Right atrium auricular region (tissue), 2 donors: ENCODE results near the gene VMAC. TPM values are rescaled to one million over a fixed set of nuclear protein-coding genes. Genes with fewer than 3 reads are reported as not detected.

ENCODE experiments used
- DNase-seq: peaks from one replicate; pipeline ENCODE4 v3.0.0-alpha.2; 2019; ENCODE audit warnings: low spot score
- H3K27ac ChIP-seq, 2 donors: fragments of 200-600 bp; sonication (generic); 1 replicate in 1 of 2; 2 replicates in 1 of 2; pipeline ENCODE4 v1.5.1; 2016 to 2019
- H3K27me3 ChIP-seq, 2 donors: fragments of 200-600 bp; sonication (generic); one replicate each; pipeline versions ENCODE4 v1.5.1 to v1.6.0; 2017 to 2019
- H3K36me3 ChIP-seq: fragments of 200-600 bp; sonication (generic); one replicate; pipeline ENCODE4 v1.5.1; 2016
- H3K4me1 ChIP-seq, 2 donors: fragments of 200-600 bp; sonication (generic); one replicate each; pipeline versions ENCODE4 v1.5.1 to v1.6.0; 2017 to 2019
- H3K4me3 ChIP-seq, 2 donors: fragments of 200-600 bp; sonication (generic); 1 replicate in 1 of 2; 2 replicates in 1 of 2; pipeline ENCODE4 v1.5.1; 2017 to 2019; ENCODE audit warnings: mild to moderate bottlenecking in 1 of 2, moderate library complexity in 1 of 2
- H3K9me3 ChIP-seq, 2 donors: fragments of 200-600 bp; sonication (generic); one replicate each; pipeline ENCODE4 v1.5.1; 2019
- CTCF ChIP-seq, 2 donors: fragments of 200-600 bp; sonication (generic); IDR thresholded peaks; one replicate each; pipeline ENCODE4 v1.5.1; 2019; ENCODE audit warnings: antibody characterized with exemption in 2 of 2
- total RNA-seq, 2 donors: library from RNA; depleted of rRNA; stranded (reverse); fragments of >200 nt; gene quantifications; one replicate each; pipeline ENCODE4 v1.1.0, GENCODE V29; 2016

Gene VMAC
- total RNA-seq, 2 donors from 2014 or later, result 2.6 to 4.1 TPM

GRCh38 chr19:5927441-5927821, 22.8 kb downstream of the VMAC start:
- peak overlapping the region; percentile 75 to 77 for H3K27ac ChIP-seq
- H3K4me1 ChIP-seq, result peaks cover 0 to 31% of the 10 kb centered on the region in 2 donors
- H3K4me3 ChIP-seq, result no peak overlapping the region
- no peak for TF ChIP-seq CTCF (IDR thresholded peaks at IDR 0.05)
- H3K9me3 ChIP-seq, result no peaks in the 10 kb centered on the region
- no peak for DNase-seq
- H3K36me3 ChIP-seq, result peaks cover 87% of the 10 kb centered on the region
- H3K27me3 ChIP-seq, result no peaks in the 10 kb centered on the region

- no peak overlapping the region for H3K4me3 ChIP-seq
- TF ChIP-seq CTCF (IDR thresholded peaks at IDR 0.05), result no peak
- H3K4me1 ChIP-seq, result peaks cover 0 to 42% of the 10 kb centered on the region in 2 donors
- H3K36me3 ChIP-seq, result peaks cover 80% of the 10 kb centered on the region
- H3K27ac ChIP-seq, result no peak overlapping the region
- H3K27me3 ChIP-seq, result no peaks in the 10 kb centered on the region
- no peaks in the 10 kb centered on the region for H3K9me3 ChIP-seq
- no peak for DNase-seq
Measured at GRCh38 chr19:5929179-5929578, 24.5 kb downstream of the VMAC start.

- no peak for DNase-seq
- H3K4me3 ChIP-seq, result no peak overlapping the region
- no peaks in the 10 kb centered on the region for H3K9me3 ChIP-seq
- TF ChIP-seq CTCF (IDR thresholded peaks at IDR 0.05), result no peak
- peaks cover 0 to 46% of the 10 kb centered on the region in 2 donors for H3K4me1 ChIP-seq
- H3K36me3 ChIP-seq, result peaks cover 76% of the 10 kb centered on the region
- H3K27ac ChIP-seq, result no peak overlapping the region
- H3K27me3 ChIP-seq, result no peaks in the 10 kb centered on the region
Measured at GRCh38 chr19:5929625-5930024, 25.0 kb downstream of the VMAC start.

GRCh38 chr19:5931251-5931650, 26.6 kb downstream of the VMAC start:
- no peak overlapping the region for H3K27ac ChIP-seq
- DNase-seq, result no peak
- no peak for TF ChIP-seq CTCF (IDR thresholded peaks at IDR 0.05)
- H3K4me3 ChIP-seq, result no peak overlapping the region
- H3K4me1 ChIP-seq, result peaks cover 0 to 51% of the 10 kb centered on the region in 2 donors
- H3K27me3 ChIP-seq, result no peaks in the 10 kb centered on the region
- peaks cover 62% of the 10 kb centered on the region for H3K36me3 ChIP-seq
- no peaks in the 10 kb centered on the region for H3K9me3 ChIP-seq

- TF ChIP-seq CTCF (IDR thresholded peaks at IDR 0.05), result no peak
- no peak for DNase-seq
- peaks cover 62% of the 10 kb centered on the region for H3K36me3 ChIP-seq
- no peak overlapping the region for H3K4me3 ChIP-seq
- no peak overlapping the region for H3K27ac ChIP-seq
- H3K27me3 ChIP-seq, result no peaks in the 10 kb centered on the region
- no peaks in the 10 kb centered on the region for H3K9me3 ChIP-seq
- peaks cover 0 to 44% of the 10 kb centered on the region in 2 donors for H3K4me1 ChIP-seq
Measured at GRCh38 chr19:5932146-5932545, 27.5 kb downstream of the VMAC start.

- H3K27ac ChIP-seq, result no peak overlapping the region
- no peak for DNase-seq
- no peak for TF ChIP-seq CTCF (IDR thresholded peaks at IDR 0.05)
- no peaks in the 10 kb centered on the region for H3K9me3 ChIP-seq
- no peaks in the 10 kb centered on the region for H3K27me3 ChIP-seq
- peaks cover 0 to 38% of the 10 kb centered on the region in 2 donors for H3K4me1 ChIP-seq
- H3K36me3 ChIP-seq, result peaks cover 57% of the 10 kb centered on the region
- H3K4me3 ChIP-seq, result no peak overlapping the region
Measured at GRCh38 chr19:5932609-5933262, 28.1 kb downstream of the VMAC start.
